G401.6 (cell line): ENCODE measurements around the gene PRKCD.

Source experiments
- FAIRE-seq: peaks from 2 replicates; lab custom pipeline; 2012; peaks lifted over from hg19 to GRCh38; lab: Jason Lieb, UNC

Gene PRKCD

GRCh38 chr3:53155760-53156159 is 5.2 kb upstream of the PRKCD start:
- FAIRE-seq = no peak

GRCh38 chr3:53156368-53156834 is 4.6 kb upstream of the PRKCD start:
- no peak for FAIRE-seq

- no peak for FAIRE-seq
Measured at GRCh38 chr3:53157974-53158580, 2.9 kb upstream of the PRKCD start.

- FAIRE-seq = no peak
Measured at GRCh38 chr3:53158765-53159155, 2.2 kb upstream of the PRKCD start.

- no peak for FAIRE-seq
Measured at GRCh38 chr3:53159156-53160060, 1.6 kb upstream of the PRKCD start.

- no peak for FAIRE-seq
Measured at GRCh38 chr3:53160061-53160659, 849 bp upstream of the PRKCD start.

GRCh38 chr3:53161450-53161819 is 426 bp downstream of the PRKCD start:
- FAIRE-seq = no peak

GRCh38 chr3:53161820-53162671 is 1.0 kb downstream of the PRKCD start:
- FAIRE-seq = no peak

GRCh38 chr3:53162672-53163443 is 1.8 kb downstream of the PRKCD start:
- FAIRE-seq = no peak

GRCh38 chr3:53163444-53164387 is 2.7 kb downstream of the PRKCD start:
- FAIRE-seq = no peak

- no peak for FAIRE-seq
Measured at GRCh38 chr3:53164911-53165310, 3.9 kb downstream of the PRKCD start.

- FAIRE-seq = no peak
Measured at GRCh38 chr3:53166206-53166605, 5.2 kb downstream of the PRKCD start.

GRCh38 chr3:53166781-53167291 is 5.8 kb downstream of the PRKCD start:
- FAIRE-seq = no peak

- FAIRE-seq = no peak
Measured at GRCh38 chr3:53167418-53168174, 6.6 kb downstream of the PRKCD start.

GRCh38 chr3:53168175-53168923 is 7.3 kb downstream of the PRKCD start:
- FAIRE-seq = no peak

- FAIRE-seq = no peak
Measured at GRCh38 chr3:53169045-53169831, 8.2 kb downstream of the PRKCD start.

- no peak for FAIRE-seq
Measured at GRCh38 chr3:53169832-53170324, 8.9 kb downstream of the PRKCD start.
